Measurements from ENCODE around the gene SLC27A3. TPM values are rescaled to one million over a fixed set of nuclear protein-coding genes. Genes with fewer than 3 reads are reported as not detected.

Gene SLC27A3
- total and polyA plus RNA-seq, 10 of the 15 experiments (the other 5 are each of a cell fraction or from before 2014, with no cell fraction given) = 2.6 to 18.1 (median 8.3) TPM

DNA sequence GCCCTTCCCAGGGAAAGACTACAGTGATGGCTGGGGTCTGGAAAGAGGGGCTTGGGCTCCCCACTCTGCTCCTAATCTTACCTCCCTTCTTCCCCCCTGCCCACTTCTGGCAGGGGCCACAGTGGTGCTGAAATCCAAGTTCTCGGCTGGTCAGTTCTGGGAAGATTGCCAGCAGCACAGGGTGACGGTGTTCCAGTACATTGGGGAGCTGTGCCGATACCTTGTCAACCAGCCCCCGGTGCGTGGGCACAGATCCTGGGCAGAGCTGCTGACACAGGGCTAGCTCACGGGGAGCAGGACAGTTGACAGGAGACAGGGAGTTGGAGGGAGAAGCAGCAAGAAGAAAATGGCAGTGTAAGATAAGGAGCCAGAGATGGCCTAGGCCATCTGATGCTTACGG is 2.4 kb downstream of the SLC27A3 start (continued):
- no peak for TF ChIP-seq KLF5 (IDR thresholded peaks at IDR 0.05; ENCODE audit: partially characterized antibody)
- no peak for TF ChIP-seq SIN3A (IDR thresholded peaks at IDR 0.05; ENCODE audit: low read depth, low read length)

DNA sequence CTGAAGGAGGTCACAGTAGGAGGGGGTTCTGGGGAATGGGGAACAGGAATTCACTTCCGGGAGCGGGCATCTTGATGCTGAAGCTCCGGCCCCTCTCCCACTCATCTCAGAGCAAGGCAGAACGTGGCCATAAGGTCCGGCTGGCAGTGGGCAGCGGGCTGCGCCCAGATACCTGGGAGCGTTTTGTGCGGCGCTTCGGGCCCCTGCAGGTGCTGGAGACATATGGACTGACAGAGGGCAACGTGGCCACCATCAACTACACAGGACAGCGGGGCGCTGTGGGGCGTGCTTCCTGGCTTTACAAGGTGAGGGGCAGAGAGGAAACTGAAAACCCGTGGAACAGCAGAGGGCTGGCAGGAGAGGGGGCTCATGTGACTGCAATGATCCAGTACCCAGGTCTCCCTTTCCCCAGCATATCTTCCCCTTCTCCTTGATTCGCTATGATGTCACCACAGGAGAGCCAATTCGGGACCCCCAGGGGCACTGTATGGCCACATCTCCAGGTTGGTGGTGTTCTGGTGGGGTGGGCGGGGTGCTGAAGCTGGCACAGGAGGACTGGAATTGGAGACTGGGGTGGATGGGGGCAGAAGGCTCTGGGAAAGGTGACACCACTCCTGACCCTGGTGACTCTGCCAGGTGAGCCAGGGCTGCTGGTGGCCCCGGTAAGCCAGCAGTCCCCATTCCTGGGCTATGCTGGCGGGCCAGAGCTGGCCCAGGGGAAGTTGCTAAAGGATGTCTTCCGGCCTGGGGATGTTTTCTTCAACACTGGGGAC is 3.0 kb downstream of the SLC27A3 start:
- FAIRE-seq = no peak
- H2AFZ ChIP-seq (ENCODE audit: control insufficient read depth, low read depth, low read length) = no peak overlapping the region
- H3K27me3 ChIP-seq (replicated peaks in 1 of 2; ENCODE audit: control insufficient read depth in 2 of 2, insufficient read depth in 2 of 2, low read length in 1 of 2) = no peaks in the 10 kb centered on the region
- H3K4me3 ChIP-seq = no peak overlapping the region
- no peak for ATAC-seq
- H3K9ac ChIP-seq (ENCODE audit: control insufficient read depth, insufficient read depth, low read length) = no peak overlapping the region
- H4K20me1 ChIP-seq (ENCODE audit: control insufficient read depth, insufficient read depth) = no peaks in the 10 kb centered on the region
- no peaks in the 10 kb centered on the region for H3K79me2 ChIP-seq (ENCODE audit: control insufficient read depth, insufficient read depth, low read length)
- H3K9me3 ChIP-seq (replicated peaks; ENCODE audit: control insufficient read depth, insufficient read depth, low read length) = no peaks in the 10 kb centered on the region
- intact Hi-C loops (cut with micrococcal nuclease; ENCODE audit: unreplicated experiment) = no loop called here
- RAD21 ChIA-PET (ENCODE audit: unreplicated experiment) = no interaction called here
- POLR2A ChIA-PET = no interaction called here
- peaks cover 2 to 3% of the 10 kb centered on the region in 2 experiments; a peak in 2 of 4 replicates for H3K36me3 ChIP-seq (ENCODE audit: control insufficient read depth in 2 of 2, insufficient read depth in 2 of 2, low read length in 1 of 2)
- DNase-seq (ENCODE audit: low read depth, low spot score) = no peak
- in situ Hi-C loops (cut with MboI) = no loop called here
- H3K4me2 ChIP-seq (ENCODE audit: control insufficient read depth, insufficient read depth) = no peak overlapping the region
- BruUV-seq (replicated peaks) = no TSS peak
- WGBS (ENCODE audit: insufficient coverage, insufficient replicate concordance, low lambda C conversion rate, missing lambda C conversion rate) = 86% methylated on average over 22 of the region's 22 CpGs
- peaks cover 6% of the 10 kb centered on the region for H3K4me1 ChIP-seq (ENCODE audit: control insufficient read depth, insufficient read depth, low read length)
- no peak overlapping the region for H3K27ac ChIP-seq (ENCODE audit: control insufficient read depth, insufficient read depth)
- CTCF ChIA-PET = no interaction called here
- SMC1A ChIA-PET (ENCODE audit: uncharacterized antibody, unreplicated experiment) = no interaction called here
- TF ChIP-seq HDAC2 (IDR thresholded peaks at IDR 0.05) (no peak), ZNF24 (IDR thresholded peaks at IDR 0.05) (no peak), NRF1 (conservative IDR thresholded peaks at IDR 0.05; ENCODE audit: low read depth, low read length) (no peak), SRF (IDR thresholded peaks at IDR 0.05; ENCODE audit: low read depth in 2 of 2, low read length in 2 of 2) (no peak), SMARCA5 (IDR thresholded peaks at IDR 0.05) (no peak), CEBPB (IDR thresholded peaks at IDR 0.05; ENCODE audit: borderline replicate concordance in 1 of 2, low read depth in 2 of 2, low read length in 2 of 2) (no peak)
- TF ChIP-seq, protein P1, sequence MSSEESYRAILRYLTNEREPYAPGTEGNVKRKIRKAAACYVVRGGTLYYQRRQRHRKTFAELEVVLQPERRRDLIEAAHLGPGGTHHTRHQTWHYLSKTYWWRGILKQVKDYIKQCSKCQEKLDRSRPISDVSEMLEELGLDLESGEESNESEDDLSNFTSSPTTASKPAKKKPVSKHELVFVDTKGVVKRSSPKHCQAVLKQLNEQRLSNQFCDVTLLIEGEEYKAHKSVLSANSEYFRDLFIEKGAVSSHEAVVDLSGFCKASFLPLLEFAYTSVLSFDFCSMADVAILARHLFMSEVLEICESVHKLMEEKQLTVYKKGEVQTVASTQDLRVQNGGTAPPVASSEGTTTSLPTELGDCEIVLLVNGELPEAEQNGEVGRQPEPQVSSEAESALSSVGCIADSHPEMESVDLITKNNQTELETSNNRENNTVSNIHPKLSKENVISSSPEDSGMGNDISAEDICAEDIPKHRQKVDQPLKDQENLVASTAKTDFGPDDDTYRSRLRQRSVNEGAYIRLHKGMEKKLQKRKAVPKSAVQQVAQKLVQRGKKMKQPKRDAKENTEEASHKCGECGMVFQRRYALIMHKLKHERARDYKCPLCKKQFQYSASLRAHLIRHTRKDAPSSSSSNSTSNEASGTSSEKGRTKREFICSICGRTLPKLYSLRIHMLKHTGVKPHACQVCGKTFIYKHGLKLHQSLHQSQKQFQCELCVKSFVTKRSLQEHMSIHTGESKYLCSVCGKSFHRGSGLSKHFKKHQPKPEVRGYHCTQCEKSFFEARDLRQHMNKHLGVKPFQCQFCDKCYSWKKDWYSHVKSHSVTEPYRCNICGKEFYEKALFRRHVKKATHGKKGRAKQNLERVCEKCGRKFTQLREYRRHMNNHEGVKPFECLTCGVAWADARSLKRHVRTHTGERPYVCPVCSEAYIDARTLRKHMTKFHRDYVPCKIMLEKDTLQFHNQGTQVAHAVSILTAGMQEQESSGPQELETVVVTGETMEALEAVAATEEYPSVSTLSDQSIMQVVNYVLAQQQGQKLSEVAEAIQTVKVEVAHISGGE (CRISPR knock-in tag; IDR thresholded peaks at IDR 0.05) = no peak
- TF ChIP-seq, protein P2, sequence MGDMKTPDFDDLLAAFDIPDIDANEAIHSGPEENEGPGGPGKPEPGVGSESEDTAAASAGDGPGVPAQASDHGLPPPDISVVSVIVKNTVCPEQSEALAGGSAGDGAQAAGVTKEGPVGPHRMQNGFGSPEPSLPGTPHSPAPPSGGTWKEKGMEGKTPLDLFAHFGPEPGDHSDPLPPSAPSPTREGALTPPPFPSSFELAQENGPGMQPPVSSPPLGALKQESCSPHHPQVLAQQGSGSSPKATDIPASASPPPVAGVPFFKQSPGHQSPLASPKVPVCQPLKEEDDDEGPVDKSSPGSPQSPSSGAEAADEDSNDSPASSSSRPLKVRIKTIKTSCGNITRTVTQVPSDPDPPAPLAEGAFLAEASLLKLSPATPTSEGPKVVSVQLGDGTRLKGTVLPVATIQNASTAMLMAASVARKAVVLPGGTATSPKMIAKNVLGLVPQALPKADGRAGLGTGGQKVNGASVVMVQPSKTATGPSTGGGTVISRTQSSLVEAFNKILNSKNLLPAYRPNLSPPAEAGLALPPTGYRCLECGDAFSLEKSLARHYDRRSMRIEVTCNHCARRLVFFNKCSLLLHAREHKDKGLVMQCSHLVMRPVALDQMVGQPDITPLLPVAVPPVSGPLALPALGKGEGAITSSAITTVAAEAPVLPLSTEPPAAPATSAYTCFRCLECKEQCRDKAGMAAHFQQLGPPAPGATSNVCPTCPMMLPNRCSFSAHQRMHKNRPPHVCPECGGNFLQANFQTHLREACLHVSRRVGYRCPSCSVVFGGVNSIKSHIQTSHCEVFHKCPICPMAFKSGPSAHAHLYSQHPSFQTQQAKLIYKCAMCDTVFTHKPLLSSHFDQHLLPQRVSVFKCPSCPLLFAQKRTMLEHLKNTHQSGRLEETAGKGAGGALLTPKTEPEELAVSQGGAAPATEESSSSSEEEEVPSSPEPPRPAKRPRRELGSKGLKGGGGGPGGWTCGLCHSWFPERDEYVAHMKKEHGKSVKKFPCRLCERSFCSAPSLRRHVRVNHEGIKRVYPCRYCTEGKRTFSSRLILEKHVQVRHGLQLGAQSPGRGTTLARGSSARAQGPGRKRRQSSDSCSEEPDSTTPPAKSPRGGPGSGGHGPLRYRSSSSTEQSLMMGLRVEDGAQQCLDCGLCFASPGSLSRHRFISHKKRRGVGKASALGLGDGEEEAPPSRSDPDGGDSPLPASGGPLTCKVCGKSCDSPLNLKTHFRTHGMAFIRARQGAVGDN (IDR thresholded peaks at IDR 0.05) = no peak
- TF ChIP-seq, protein P3, sequence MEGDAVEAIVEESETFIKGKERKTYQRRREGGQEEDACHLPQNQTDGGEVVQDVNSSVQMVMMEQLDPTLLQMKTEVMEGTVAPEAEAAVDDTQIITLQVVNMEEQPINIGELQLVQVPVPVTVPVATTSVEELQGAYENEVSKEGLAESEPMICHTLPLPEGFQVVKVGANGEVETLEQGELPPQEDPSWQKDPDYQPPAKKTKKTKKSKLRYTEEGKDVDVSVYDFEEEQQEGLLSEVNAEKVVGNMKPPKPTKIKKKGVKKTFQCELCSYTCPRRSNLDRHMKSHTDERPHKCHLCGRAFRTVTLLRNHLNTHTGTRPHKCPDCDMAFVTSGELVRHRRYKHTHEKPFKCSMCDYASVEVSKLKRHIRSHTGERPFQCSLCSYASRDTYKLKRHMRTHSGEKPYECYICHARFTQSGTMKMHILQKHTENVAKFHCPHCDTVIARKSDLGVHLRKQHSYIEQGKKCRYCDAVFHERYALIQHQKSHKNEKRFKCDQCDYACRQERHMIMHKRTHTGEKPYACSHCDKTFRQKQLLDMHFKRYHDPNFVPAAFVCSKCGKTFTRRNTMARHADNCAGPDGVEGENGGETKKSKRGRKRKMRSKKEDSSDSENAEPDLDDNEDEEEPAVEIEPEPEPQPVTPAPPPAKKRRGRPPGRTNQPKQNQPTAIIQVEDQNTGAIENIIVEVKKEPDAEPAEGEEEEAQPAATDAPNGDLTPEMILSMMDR (IDR thresholded peaks at IDR 0.05 in 2 of 3, conservative IDR thresholded peaks at IDR 0.05 in 1 of 3; ENCODE audit: control insufficient read depth in 2 of 3, extremely low read depth in 1 of 3, insufficient read depth in 1 of 3, low read depth in 3 of 3, low read length in 3 of 3) = no peak

Measured in GM12878 (cell line).